GM12878 (cell line): ENCODE data around the gene MAPK13. TPM values are rescaled to one million over a fixed set of nuclear protein-coding genes. Genes with fewer than 3 reads are reported as not detected.

Experiments used
- ATAC-seq: fragments of 200-7000 bp; cut with Tn5 transposase; 3 replicates; pipeline ENCODE4 v1.9.1; 2020; ENCODE audit warnings: mild to moderate bottlenecking, moderate library complexity
- BruUV-seq: library from RNA; stranded (reverse); fragments of 400-500 nt; replicated peaks from 2 replicates; lab custom pipeline; 2021; lab: Mats Ljungman, UMichigan
- CTCF ChIA-PET: fragments of 300-600 bp; sonication (Branson Sonifier 250); formaldehyde crosslinking; extraction: SDS; loops from one replicate; lab custom pipeline; 2021; ENCODE audit warnings: inconsistent platforms; lab: Yijun Ruan, JAX
- POLR2A ChIA-PET: fragments of 350-600 bp; formaldehyde crosslinking; extraction: SDS; loops from one replicate; lab custom pipeline; 2021; ENCODE audit warnings: inconsistent platforms; lab: Charles Lee
- RAD21 ChIA-PET: fragments of 300-600 bp; sonication (Branson Sonifier 250); formaldehyde crosslinking; loops from one replicate; lab custom pipeline; 2023; ENCODE audit warnings: antibody characterized with exemption; ENCODE audit not compliant: unreplicated experiment; lab: Charles Lee
- SMC1A ChIA-PET: fragments of 300-600 bp; sonication (Branson Sonifier 250); formaldehyde crosslinking; loops from one replicate; lab custom pipeline; 2023; ENCODE audit not compliant: unreplicated experiment, uncharacterized antibody; lab: Charles Lee
- DNase-seq: peaks from one replicate; pipeline ENCODE4 v3.0.0-alpha.2; 2011; ENCODE audit warnings: low read depth, low spot score
- FAIRE-seq: peaks from 3 replicates; lab custom pipeline; 2011; peaks lifted over from hg19 to GRCh38; lab: Jason Lieb, UNC
- H2AFZ ChIP-seq: 2 replicates; pipeline ENCODE4 v1.6.0; 2011; ENCODE audit warnings: low read depth, low read length, control low read depth; ENCODE audit not compliant: control insufficient read depth
- H3K27ac ChIP-seq: 2 replicates; pipeline ENCODE4 v1.5.1; 2011; ENCODE audit warnings: control low read depth; ENCODE audit not compliant: control insufficient read depth, insufficient read depth
- H3K27me3 ChIP-seq, 2 experiments: replicated peaks in 1 of 2; 2 replicates each; pipeline versions ENCODE4 v1.6.0 to v1.6.1; 2011; ENCODE audit warnings: low read length in 1 of 2; ENCODE audit not compliant: control insufficient read depth in 2 of 2, insufficient read depth in 2 of 2
- H3K36me3 ChIP-seq, 2 experiments: 2 replicates each; pipeline ENCODE4 v1.5.1; 2011; ENCODE audit warnings: low read length in 1 of 2; ENCODE audit not compliant: control insufficient read depth in 2 of 2, insufficient read depth in 2 of 2
- H3K4me1 ChIP-seq: 2 replicates; pipeline ENCODE4 v1.6.1; 2011; ENCODE audit warnings: mild to moderate bottlenecking, low read length, moderate library complexity, mixed read lengths; ENCODE audit not compliant: control insufficient read depth, insufficient read depth
- H3K4me2 ChIP-seq: 2 replicates; pipeline ENCODE4 v1.6.0; 2011; ENCODE audit warnings: control low read depth; ENCODE audit not compliant: control insufficient read depth, insufficient read depth
- H3K4me3 ChIP-seq: fragments of 200-600 bp; sonication (generic); 2 replicates; pipeline ENCODE4 v1.5.1; 2016
- H3K79me2 ChIP-seq: 2 replicates; pipeline ENCODE4 v1.6.0; 2011; ENCODE audit warnings: low read length; ENCODE audit not compliant: control insufficient read depth, insufficient read depth
- H3K9ac ChIP-seq: 2 replicates; pipeline ENCODE4 v1.8.0; 2011; ENCODE audit warnings: low read length, control low read depth, mixed read lengths; ENCODE audit not compliant: control insufficient read depth, insufficient read depth
- H3K9me3 ChIP-seq: replicated peaks from 3 replicates; pipeline ENCODE4 v1.5.1; 2011; ENCODE audit warnings: mild to moderate bottlenecking, low read length; ENCODE audit not compliant: control insufficient read depth, insufficient read depth
- H4K20me1 ChIP-seq: 2 replicates; pipeline ENCODE4 v1.6.0; 2011; ENCODE audit not compliant: control insufficient read depth, insufficient read depth
- ATF7 ChIP-seq: fragments of 450-650 bp; IDR thresholded peaks from 2 replicates; pipeline ENCODE4 v1.6.1; 2016; ENCODE audit warnings: low read depth, mild to moderate bottlenecking
- IKZF2 ChIP-seq, 2 experiments: fragments of 450-650 bp; IDR thresholded peaks; 2 replicates each; pipeline ENCODE4 v1.6.1; 2017; ENCODE audit warnings: mild to moderate bottlenecking in 2 of 2, moderate library complexity in 2 of 2
- MYB ChIP-seq: fragments of 150-350 bp; IDR thresholded peaks from 2 replicates; pipeline ENCODE4 v1.6.1; 2014; ENCODE audit warnings: mild to moderate bottlenecking, low read depth, low read length, borderline replicate concordance
- MYC ChIP-seq: IDR thresholded peaks from 2 replicates; pipeline ENCODE4 v1.6.1; 2011; ENCODE audit warnings: mild to moderate bottlenecking, low read length, moderate library complexity, inconsistent platforms; ENCODE audit not compliant: insufficient read depth, insufficient replicate concordance, insufficient read length, severe bottlenecking
- NFIC ChIP-seq: IDR thresholded peaks from 2 replicates; pipeline ENCODE4 v1.6.1; 2012; ENCODE audit warnings: low read depth, mild to moderate bottlenecking, inconsistent platforms, low read length, moderate library complexity
- NRF1 ChIP-seq: conservative IDR thresholded peaks from 2 replicates; pipeline ENCODE4 v1.6.1; 2011; ENCODE audit warnings: mild to moderate bottlenecking, low read depth, low read length, improper control_type of control experiment
- POLR2A ChIP-seq: IDR thresholded peaks from 2 replicates; pipeline ENCODE4 v1.6.1; 2011; ENCODE audit warnings: low read depth, mild to moderate bottlenecking, low read length
- POLR2AphosphoS5 ChIP-seq: IDR thresholded peaks from 2 replicates; pipeline ENCODE4 v1.6.1; 2011; ENCODE audit warnings: mild to moderate bottlenecking, low read length, inconsistent platforms
- SIN3A ChIP-seq: IDR thresholded peaks from 2 replicates; pipeline ENCODE4 v1.6.1; 2012; ENCODE audit warnings: low read depth, low read length, improper control_type of control experiment
- SP1 ChIP-seq: IDR thresholded peaks from one replicate; pipeline ENCODE4 v1.6.1; 2011; ENCODE audit warnings: low read depth, low read length
- TAF1 ChIP-seq: IDR thresholded peaks from 2 replicates; pipeline ENCODE4 v1.6.1; 2011; ENCODE audit warnings: mild to moderate bottlenecking, low read depth, low read length, borderline replicate concordance
- WRNIP1 ChIP-seq: IDR thresholded peaks from 2 replicates; pipeline ENCODE4 v1.6.1; 2011; ENCODE audit warnings: low read depth, low read length, improper control_type of control experiment, borderline replicate concordance
- YBX1 ChIP-seq: fragments of 450-650 bp; IDR thresholded peaks from 2 replicates; pipeline ENCODE4 v1.6.1; 2016; ENCODE audit warnings: antibody characterized with exemption
- WGBS: methylation state at CpG from one replicate; pipeline ENCODE4 v1.1.6; 2016; ENCODE audit warnings: low lambda C conversion rate; ENCODE audit not compliant: insufficient replicate concordance, insufficient coverage; ENCODE audit errors: missing lambda C conversion rate; 5-methylcytosine and 5-hydroxymethylcytosine counted together
- in situ Hi-C: fragments of 300-500 bp; cut with MboI; formaldehyde crosslinking; loops from 9 replicates; pipeline ENCODE4 v1.14.3; 2018; ENCODE audit warnings: mixed read lengths
- intact Hi-C: fragments of 100-400 bp; cut with micrococcal nuclease; formaldehyde crosslinking; loops from one replicate; pipeline ENCODE4 v1.14.2; 2022; ENCODE audit not compliant: unreplicated experiment
- polyA plus RNA-seq, 11 experiments: library from polyadenylated mRNA; depleted of rRNA in 4 of 11; unstranded in 6 of 11; stranded (reverse) in 5 of 11; fragments of >200 nt; fragmentation: Nextera tagmentation in 4 of 11; fragmentation: Illumina TruSeq in 1 of 11; extraction: Ambion mirVana in 4 of 11; extraction: Trizol in 1 of 11; gene quantifications; 1 replicate in 1 of 11; 2 replicates in 10 of 11; pipeline versions ENCODE4 v1.2.1 to v1.2.3, GENCODE V29; 2011 to 2016; ENCODE audit warnings: inconsistent platforms in 2 of 11, missing spikeins in 2 of 11, low read depth in 1 of 11
- total RNA-seq, 4 experiments: library from RNA; depleted of rRNA in 3 of 4; stranded (reverse); fragments of >200 nt in 3 of 4; fragmentation: Illumina TruSeq in 1 of 4; extraction: Trizol in 1 of 4; gene quantifications; 2 replicates each; pipeline versions ENCODE4 v1.2.1 to v1.2.3, GENCODE V29; 2013 to 2021
- TF ChIP-seq, protein P1 (sequence below): fragments of 450-650 bp; IDR thresholded peaks from 2 replicates; pipeline ENCODE4 v1.6.1; 2014; ENCODE audit warnings: mild to moderate bottlenecking
- TF ChIP-seq, protein P2 (sequence below): fragments of 450-650 bp; IDR thresholded peaks from 2 replicates; pipeline ENCODE4 v1.6.1; 2018; ENCODE audit warnings: mild to moderate bottlenecking, low read depth, moderate library complexity; ENCODE audit not compliant: partially characterized antibody

The MAPK13 gene
- total and polyA plus RNA-seq, 10 of the 15 experiments (the other 5 are each of a cell fraction or from before 2014, with no cell fraction given), result 1.8 to 48.0 (median 37.5) TPM

DNA sequence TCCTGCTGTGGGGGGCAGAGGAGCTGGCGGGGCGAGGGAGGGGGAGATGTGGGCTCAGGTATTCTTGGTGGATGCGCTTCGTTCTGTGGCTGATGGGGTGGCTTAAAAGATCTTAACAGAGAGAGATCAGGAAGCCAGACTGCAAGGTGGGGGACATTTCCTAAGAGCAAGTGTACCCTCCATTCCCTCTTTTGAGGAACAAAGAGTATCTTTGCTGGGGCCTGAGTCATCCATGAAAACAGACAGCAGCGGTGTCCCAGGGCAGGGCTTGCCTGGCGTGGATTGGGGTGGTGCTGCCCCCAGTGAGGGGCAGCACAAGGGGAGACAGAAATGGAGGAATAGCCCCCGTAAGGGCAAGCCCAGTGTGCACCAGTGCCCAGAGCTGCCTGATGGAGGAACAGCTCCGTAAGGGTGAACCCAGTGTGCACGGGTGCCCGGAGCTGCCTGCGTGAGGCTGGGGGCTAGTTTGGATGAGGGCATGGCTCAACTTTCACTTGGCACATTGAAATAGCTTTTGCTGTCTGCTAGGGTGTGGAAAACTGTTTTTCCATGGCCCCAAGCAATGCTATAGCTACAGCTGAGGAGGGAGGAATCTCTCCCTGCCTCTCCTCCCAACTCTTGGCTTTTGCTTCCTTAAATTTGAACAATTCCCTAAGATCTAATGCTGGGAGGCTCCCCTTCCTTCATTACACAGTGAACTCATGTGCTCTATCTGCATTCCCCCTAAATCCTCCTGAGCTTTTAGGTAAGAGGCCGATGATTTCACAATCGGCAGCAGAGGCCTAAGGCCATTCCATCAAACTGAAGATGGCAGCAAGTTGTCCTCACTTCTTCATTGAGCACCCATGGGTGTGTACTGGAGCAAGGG, 12.9 kb downstream of the MAPK13 start:
- ChIA-PET CTCF (interaction anchor here (1.0 kb wide), 1 partner anchor 48 kb away, joined by 4 read pairs; no protein-coding TSS in a partner anchor), SMC1A (interaction anchor here (0.9 to 1.2 kb wide), 2 partner anchors 25 to 215 kb away, joined by 3 to 4 read pairs; no protein-coding TSS in a partner anchor), RAD21 (no interaction called here), POLR2A (no interaction called here)
- FAIRE-seq (no peak), ATAC-seq (no peak), DNase-seq (no peak)
- H3K79me2 ChIP-seq, result no peaks in the 10 kb centered on the region
- in situ Hi-C loops, result no loop called here
- no peak overlapping the region for H3K9ac ChIP-seq
- H3K27ac ChIP-seq, result no peak overlapping the region
- 85% methylated on average over 12 of the region's 13 CpGs for WGBS
- no peak overlapping the region for H3K4me3 ChIP-seq
- H3K36me3 ChIP-seq, result no peaks in the 10 kb centered on the region
- H3K9me3 ChIP-seq, result no peaks in the 10 kb centered on the region; the same call in 2 of the 3 replicates
- BruUV-seq, result no TSS peak
- intact Hi-C loops, result no loop called here
- no peaks in the 10 kb centered on the region for H4K20me1 ChIP-seq
- no peak overlapping the region for H3K4me2 ChIP-seq
- no peaks in the 10 kb centered on the region for H3K4me1 ChIP-seq
- no peak overlapping the region for H2AFZ ChIP-seq
- no peak for TF ChIP-seq IKZF2 (IDR thresholded peaks at IDR 0.05)
- TF ChIP-seq POLR2A, result no peak
- TF ChIP-seq NRF1, result no peak
- TF ChIP-seq, protein P1, sequence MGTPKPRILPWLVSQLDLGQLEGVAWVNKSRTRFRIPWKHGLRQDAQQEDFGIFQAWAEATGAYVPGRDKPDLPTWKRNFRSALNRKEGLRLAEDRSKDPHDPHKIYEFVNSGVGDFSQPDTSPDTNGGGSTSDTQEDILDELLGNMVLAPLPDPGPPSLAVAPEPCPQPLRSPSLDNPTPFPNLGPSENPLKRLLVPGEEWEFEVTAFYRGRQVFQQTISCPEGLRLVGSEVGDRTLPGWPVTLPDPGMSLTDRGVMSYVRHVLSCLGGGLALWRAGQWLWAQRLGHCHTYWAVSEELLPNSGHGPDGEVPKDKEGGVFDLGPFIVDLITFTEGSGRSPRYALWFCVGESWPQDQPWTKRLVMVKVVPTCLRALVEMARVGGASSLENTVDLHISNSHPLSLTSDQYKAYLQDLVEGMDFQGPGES, result no peak
- no peak for TF ChIP-seq WRNIP1
- TF ChIP-seq SIN3A, result no peak
- no peak for TF ChIP-seq SP1
- no peak for TF ChIP-seq YBX1
- no peak for TF ChIP-seq MYC
- TF ChIP-seq, protein P2, sequence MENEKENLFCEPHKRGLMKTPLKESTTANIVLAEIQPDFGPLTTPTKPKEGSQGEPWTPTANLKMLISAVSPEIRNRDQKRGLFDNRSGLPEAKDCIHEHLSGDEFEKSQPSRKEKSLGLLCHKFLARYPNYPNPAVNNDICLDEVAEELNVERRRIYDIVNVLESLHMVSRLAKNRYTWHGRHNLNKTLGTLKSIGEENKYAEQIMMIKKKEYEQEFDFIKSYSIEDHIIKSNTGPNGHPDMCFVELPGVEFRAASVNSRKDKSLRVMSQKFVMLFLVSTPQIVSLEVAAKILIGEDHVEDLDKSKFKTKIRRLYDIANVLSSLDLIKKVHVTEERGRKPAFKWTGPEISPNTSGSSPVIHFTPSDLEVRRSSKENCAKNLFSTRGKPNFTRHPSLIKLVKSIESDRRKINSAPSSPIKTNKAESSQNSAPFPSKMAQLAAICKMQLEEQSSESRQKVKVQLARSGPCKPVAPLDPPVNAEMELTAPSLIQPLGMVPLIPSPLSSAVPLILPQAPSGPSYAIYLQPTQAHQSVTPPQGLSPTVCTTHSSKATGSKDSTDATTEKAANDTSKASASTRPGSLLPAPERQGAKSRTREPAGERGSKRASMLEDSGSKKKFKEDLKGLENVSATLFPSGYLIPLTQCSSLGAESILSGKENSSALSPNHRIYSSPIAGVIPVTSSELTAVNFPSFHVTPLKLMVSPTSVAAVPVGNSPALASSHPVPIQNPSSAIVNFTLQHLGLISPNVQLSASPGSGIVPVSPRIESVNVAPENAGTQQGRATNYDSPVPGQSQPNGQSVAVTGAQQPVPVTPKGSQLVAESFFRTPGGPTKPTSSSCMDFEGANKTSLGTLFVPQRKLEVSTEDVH, result no peak
- TF ChIP-seq TAF1, result no peak
- TF ChIP-seq MYB, result no peak
- no peak for TF ChIP-seq ATF7
- no peak for TF ChIP-seq POLR2AphosphoS5
- no peak for TF ChIP-seq NFIC
- H3K27me3 ChIP-seq, result no peaks in the 10 kb centered on the region
